ENCODE measurements around the gene CFAP141.
A peak's percentile ranks its signal among the peaks of the same experiment; 100 is the strongest.

GRCh38 chr1:154221278-154222001, 15.3 kb upstream of the CFAP141 start:
- no peak for TF ChIP-seq CTCF (conservative IDR thresholded peaks at IDR 0.05; ENCODE audit: low read depth, low read length)
- peak; percentile 14; the same call in 1 of the 2 replicates for TF ChIP-seq USF2 (IDR thresholded peaks at IDR 0.05; ENCODE audit: low read depth, low read length)
- TF ChIP-seq POLR2A (IDR thresholded peaks at IDR 0.05; ENCODE audit: low read depth, low read length), result peak; percentile 91
- TF ChIP-seq RAD21 (IDR thresholded peaks at IDR 0.05; ENCODE audit: low read length), result no peak
- peak; percentile 43; the same call in 1 of the 2 replicates for TF ChIP-seq CEBPB (IDR thresholded peaks at IDR 0.05; ENCODE audit: low read depth, low read length)
- TF ChIP-seq RFX5 (IDR thresholded peaks at IDR 0.05; ENCODE audit: low read depth, low read length), result no peak
- TF ChIP-seq SMC3 (IDR thresholded peaks at IDR 0.05; ENCODE audit: low read depth, low read length), result no peak
- no peak for TF ChIP-seq MXI1 (IDR thresholded peaks at IDR 0.05; ENCODE audit: borderline replicate concordance, low read depth, low read length)
- no peak for TF ChIP-seq FOS (IDR thresholded peaks at IDR 0.05; ENCODE audit: low read depth, low read length)
- no peak for TF ChIP-seq RCOR1 (IDR thresholded peaks at IDR 0.05; ENCODE audit: insufficient replicate concordance, low read length)
- no peak for TF ChIP-seq ELK1 (IDR thresholded peaks at IDR 0.05; ENCODE audit: borderline replicate concordance, low read depth, low read length)
- TF ChIP-seq NFE2L2 (IDR thresholded peaks at IDR 0.05; ENCODE audit: low read depth, low read length), result no peak
- TF ChIP-seq CHD1 (IDR thresholded peaks at IDR 0.05; ENCODE audit: low read depth, low read length), result peak; percentile 97; the same call in 1 of the 2 replicates
